ENCODE data around the gene R3HDM1. TPM values are rescaled to one million over a fixed set of nuclear protein-coding genes. Genes with fewer than 3 reads are reported as not detected.
"Not testable (repeated sequence)": the region's sequence is repeated elsewhere in the genome, so short reads cannot be mapped to it uniquely, and the experiment has no call there.

Gene R3HDM1
- total and polyA plus RNA-seq, 5 experiments from 2014 or later = 12.5 to 50.7 (median 26.2) TPM

GRCh38 chr2:135698838-135699237 lies 167.6 kb downstream of the R3HDM1 start:
- ATAC-seq = no peak
- Mint-ChIP-seq H3K27ac (no peak overlapping the region), H3K4me1 (peaks cover 5 to 15% (median 12%) of the 10 kb centered on the region in 4 donors)

DNA sequence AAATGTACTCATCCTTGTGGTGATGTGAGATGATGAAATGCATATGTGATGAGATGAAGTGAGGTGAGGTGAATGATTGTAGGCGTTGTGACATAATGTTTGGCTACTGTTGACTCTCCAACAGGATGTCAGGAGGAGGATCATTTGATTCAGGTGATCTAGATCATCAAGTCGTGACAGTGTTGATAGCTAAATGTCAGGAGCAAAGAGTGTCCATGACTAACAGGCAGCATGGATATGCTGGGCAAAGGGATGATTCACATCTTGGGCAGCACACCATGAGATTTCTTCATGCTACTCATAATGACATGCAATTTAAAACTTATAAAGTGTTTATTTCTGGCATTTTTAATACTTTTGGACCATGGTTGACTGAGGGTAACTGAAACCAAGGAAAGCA lies 170.2 kb downstream of the R3HDM1 start:
- DNase-seq (no peak), ATAC-seq (no peak)
- no peaks in the 10 kb centered on the region for H3K27me3 Mint-ChIP-seq
- POLR2A ChIA-PET = no interaction called here
- H3K27ac Mint-ChIP-seq = peak overlapping the region in 1 of 10 donors; percentile 25
- peaks cover 0 to 12% (median 0%) of the 10 kb centered on the region in 3 donors for H3K36me3 Mint-ChIP-seq
- H3K4me1 Mint-ChIP-seq = no peaks in the 10 kb centered on the region
- H3K4me3 Mint-ChIP-seq = no peak overlapping the region
- H3K9me3 Mint-ChIP-seq = no peaks in the 10 kb centered on the region

More at GRCh38 chr2:135698838-135699237, 167.6 kb downstream of the R3HDM1 start:
- Mint-ChIP-seq H3K9me3 (no peaks in the 10 kb centered on the region), H3K4me3 (no peak overlapping the region), H3K27me3 (no peaks in the 10 kb centered on the region), H3K36me3 (peaks cover 10 to 30% (median 13%) of the 10 kb centered on the region in 3 donors)
- POLR2A ChIA-PET = no interaction called here
- DNase-seq = no peak

GRCh38 chr2:135703300-135703699 lies 172.0 kb downstream of the R3HDM1 start:
- DNase-seq (no peak), ATAC-seq (no peak)
- H3K27me3 Mint-ChIP-seq = no peaks in the 10 kb centered on the region
- H3K4me1 Mint-ChIP-seq = no peaks in the 10 kb centered on the region
- H3K36me3 Mint-ChIP-seq = peaks cover 0 to 5% (median 0%) of the 10 kb centered on the region in 3 donors
- H3K9me3 Mint-ChIP-seq = no peaks in the 10 kb centered on the region
- H3K4me3 Mint-ChIP-seq = no peak overlapping the region
- no peak overlapping the region for H3K27ac Mint-ChIP-seq
- POLR2A ChIA-PET = interaction anchor here (0.6 kb wide), 1 partner anchor 555 kb away, joined by 5 read pairs; no protein-coding TSS in a partner anchor

- ATAC-seq, H3K4me3 Mint-ChIP-seq, H3K4me1 Mint-ChIP-seq, DNase-seq, POLR2A ChIA-PET, H3K9me3 Mint-ChIP-seq, H3K27ac Mint-ChIP-seq, H3K27me3 Mint-ChIP-seq, H3K36me3 Mint-ChIP-seq: not testable (repeated sequence)
These were observed 172.8 kb downstream of the R3HDM1 start for GRCh38 chr2:135704075-135704474.

- no peak overlapping the region for H3K27ac Mint-ChIP-seq
- H3K4me3 Mint-ChIP-seq = no peak overlapping the region
- no peaks in the 10 kb centered on the region for H3K9me3 Mint-ChIP-seq
- no peaks in the 10 kb centered on the region for H3K27me3 Mint-ChIP-seq
- POLR2A ChIA-PET = interaction anchor here (0.6 kb wide), 1 partner anchor 94 kb away, joined by 5 read pairs; no protein-coding TSS in a partner anchor
- ATAC-seq (no peak), DNase-seq (no peak)
- peaks cover 0 to 5% (median 1%) of the 10 kb centered on the region in 4 donors for H3K4me1 Mint-ChIP-seq
- peaks cover 0 to 16% (median 5%) of the 10 kb centered on the region in 3 donors for H3K36me3 Mint-ChIP-seq
These were observed 176.9 kb downstream of the R3HDM1 start for GRCh38 chr2:135708159-135708558.

- ATAC-seq (peak; percentile 62 to 64), DNase-seq (peak; percentile 52 to 83 (median 72))
- peaks cover 0 to 5% (median 1%) of the 10 kb centered on the region in 4 donors for H3K4me1 Mint-ChIP-seq
- no peaks in the 10 kb centered on the region for H3K27me3 Mint-ChIP-seq
- H3K36me3 Mint-ChIP-seq = peaks cover 2 to 30% (median 5%) of the 10 kb centered on the region in 3 donors
- H3K27ac Mint-ChIP-seq = peak overlapping the region in 3 of 10 donors; percentile 0 to 16 (median 14)
- no peaks in the 10 kb centered on the region for H3K9me3 Mint-ChIP-seq
- POLR2A ChIA-PET = interaction anchor here (0.9 to 1.5 kb wide), 5 partner anchors 31 to 706 kb away, joined by 3 to 6 read pairs (median 4); partner anchors contain the start of genes R3HDM1 and UBXN4
- H3K4me3 Mint-ChIP-seq = no peak overlapping the region
These were observed 178.7 kb downstream of the R3HDM1 start for GRCh38 chr2:135709992-135710391.

GRCh38 chr2:135715086-135715485 lies 183.8 kb downstream of the R3HDM1 start:
- not testable (repeated sequence) for H3K27ac Mint-ChIP-seq
- H3K36me3 Mint-ChIP-seq = peaks cover under 1 to 54% (median 8%) of the 10 kb centered on the region in 3 donors

DNA sequence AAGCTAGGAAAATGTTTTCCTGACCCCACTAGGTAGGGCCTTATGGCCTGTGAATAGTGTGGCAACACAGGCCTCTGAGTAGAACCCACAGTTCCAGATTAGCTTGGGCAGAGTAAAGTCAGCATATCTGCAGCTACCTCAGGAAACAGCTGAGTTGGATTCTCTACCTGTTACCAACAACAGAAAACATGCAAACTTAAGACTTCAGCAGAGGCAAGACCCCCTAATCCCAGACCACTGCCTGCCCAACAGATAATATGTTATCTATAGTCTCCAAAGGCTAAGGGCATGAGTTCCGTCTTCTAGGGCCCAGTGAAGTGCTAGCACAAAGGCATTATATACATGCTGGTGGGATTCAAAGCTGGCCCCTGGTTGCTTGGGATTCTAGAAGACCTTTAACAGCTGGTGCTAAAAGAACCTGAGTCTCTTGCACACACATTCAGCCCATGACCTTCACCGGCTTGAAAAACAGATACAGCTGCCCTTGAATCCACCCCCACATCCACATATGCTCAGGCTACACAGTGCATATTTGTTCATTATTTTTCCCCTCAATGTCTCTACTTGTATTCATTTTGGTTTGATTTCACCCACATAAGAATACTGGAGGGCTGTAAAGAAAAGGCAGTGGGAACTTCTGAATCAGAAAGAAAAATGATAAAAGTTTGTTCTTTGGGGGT lies 196.9 kb downstream of the R3HDM1 start:
- Mint-ChIP-seq H3K27me3 (no peaks in the 10 kb centered on the region), H3K4me3 (no peak overlapping the region), H3K36me3 (peaks cover 0 to 24% (median 6%) of the 10 kb centered on the region in 3 donors), H3K9me3 (peaks cover 0 to 1% (median 0%) of the 10 kb centered on the region in 9 donors), H3K27ac (peak overlapping the region in 3 of 10 donors; percentile 45 to 59 (median 56)), H3K4me1 (peaks cover 5 to 9% (median 9%) of the 10 kb centered on the region in 4 donors)
- ATAC-seq (no peak), DNase-seq (no peak)
- POLR2A ChIA-PET = no interaction called here

More at GRCh38 chr2:135715086-135715485, 183.8 kb downstream of the R3HDM1 start:
- DNase-seq, H3K9me3 Mint-ChIP-seq, H3K4me1 Mint-ChIP-seq, H3K27me3 Mint-ChIP-seq, H3K4me3 Mint-ChIP-seq, POLR2A ChIA-PET, ATAC-seq: not testable (repeated sequence)

GRCh38 chr2:135732561-135732960 lies 201.3 kb downstream of the R3HDM1 start:
- no peaks in the 10 kb centered on the region for H3K36me3 Mint-ChIP-seq
- peak overlapping the region; percentile 64 to 93 (median 84) for H3K27ac Mint-ChIP-seq
- H3K4me1 Mint-ChIP-seq = peaks cover 17 to 32% (median 25%) of the 10 kb centered on the region in 4 donors
- no peaks in the 10 kb centered on the region for H3K9me3 Mint-ChIP-seq
- POLR2A ChIA-PET = interaction anchor here (2.1 kb wide), 1 partner anchor 9 kb away, joined by 9 read pairs; the partner anchor contains the start of gene UBXN4
- ATAC-seq (peak; percentile 57 to 76), DNase-seq (peak in 2 of 10 donors; percentile 25 to 38)
- H3K4me3 Mint-ChIP-seq = peak overlapping the region; percentile 2 to 75 (median 58)
- H3K27me3 Mint-ChIP-seq = no peaks in the 10 kb centered on the region

GRCh38 chr2:135733045-135733444 lies 201.8 kb downstream of the R3HDM1 start:
- Mint-ChIP-seq H3K36me3 (no peaks in the 10 kb centered on the region), H3K4me1 (peaks cover 17 to 32% (median 25%) of the 10 kb centered on the region in 4 donors), H3K27me3 (no peaks in the 10 kb centered on the region), H3K9me3 (no peaks in the 10 kb centered on the region), H3K4me3 (peak overlapping the region; percentile 34 to 75 (median 54)), H3K27ac (peak overlapping the region; percentile 30 to 93 (median 84))
- DNase-seq (peak in 3 of 10 donors; percentile 35 to 53 (median 41)), ATAC-seq (peak; percentile 78 to 82)
- POLR2A ChIA-PET = interaction anchor here (2.1 kb wide), 1 partner anchor 8 kb away, joined by 9 read pairs; the partner anchor contains the start of gene UBXN4

DNA sequence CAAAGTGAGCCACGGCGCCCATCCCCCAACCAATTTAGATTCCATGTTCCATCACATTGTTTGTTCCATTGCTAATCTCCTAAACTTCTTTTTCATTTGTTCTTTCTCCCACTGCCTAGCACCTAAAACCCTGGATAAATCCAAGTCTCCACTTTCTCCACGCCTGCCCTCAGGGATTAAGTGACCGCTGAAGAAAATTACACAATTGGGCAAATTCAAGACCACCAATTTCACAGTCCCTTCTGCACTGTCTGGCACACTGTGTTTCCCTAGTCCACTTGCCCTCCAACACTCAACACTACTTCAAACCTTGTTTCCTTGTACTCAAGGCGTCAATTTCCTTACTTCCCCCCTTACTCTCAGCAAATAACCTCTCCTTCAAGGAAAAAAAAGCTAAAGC lies 205.3 kb downstream of the R3HDM1 start:
- POLR2A ChIA-PET = no interaction called here
- no peak for DNase-seq
- H3K4me1 Mint-ChIP-seq = peaks cover 17 to 36% (median 29%) of the 10 kb centered on the region in 4 donors
- H3K27ac Mint-ChIP-seq = peak overlapping the region in 7 of 10 donors; percentile 27 to 77 (median 61)
- no peak for ATAC-seq
- H3K9me3 Mint-ChIP-seq = peaks cover 0 to 4% (median 0%) of the 10 kb centered on the region in 9 donors
- peak overlapping the region in 1 of 10 donors; percentile 24 for H3K4me3 Mint-ChIP-seq
- no peaks in the 10 kb centered on the region for H3K36me3 Mint-ChIP-seq
- no peaks in the 10 kb centered on the region for H3K27me3 Mint-ChIP-seq

- Mint-ChIP-seq H3K27me3 (no peaks in the 10 kb centered on the region), H3K27ac (no peak overlapping the region), H3K36me3 (peaks cover 0 to 2% (median under 1%) of the 10 kb centered on the region in 3 donors), H3K9me3 (peaks cover 0 to 4% (median 0%) of the 10 kb centered on the region in 9 donors), H3K4me1 (peaks cover 19 to 34% (median 28%) of the 10 kb centered on the region in 4 donors), H3K4me3 (no peak overlapping the region)
- POLR2A ChIA-PET = interaction anchor here (1.5 kb wide), 1 partner anchor 136 kb away, joined by 5 read pairs; the partner anchor contains the start of gene MCM6
- no peak for ATAC-seq
- no peak for DNase-seq
These were observed 208.9 kb downstream of the R3HDM1 start for GRCh38 chr2:135740206-135740605.

- no peak for ATAC-seq
- Mint-ChIP-seq H3K4me1 (peaks cover 20 to 39% (median 34%) of the 10 kb centered on the region in 4 donors), H3K4me3 (peak overlapping the region in 4 of 10 donors; percentile 97 to 99 (median 98)), H3K27ac (peak overlapping the region in 8 of 10 donors; percentile 63 to 98 (median 96)), H3K27me3 (no peaks in the 10 kb centered on the region), H3K36me3 (peaks cover 0 to 7% (median 2%) of the 10 kb centered on the region in 3 donors), H3K9me3 (peaks cover 0 to 4% (median 0%) of the 10 kb centered on the region in 9 donors)
- no peak for DNase-seq
- POLR2A ChIA-PET = interaction anchor here (0.5 to 1.5 kb wide), 12 partner anchors 9 to 823 kb away, joined by 3 to 9 read pairs (median 4); partner anchors contain the start of genes CCNT2, MCM6 and ZRANB3
These were observed 209.7 kb downstream of the R3HDM1 start for GRCh38 chr2:135741043-135741394.

Measured in naive thymus-derived CD8-positive, alpha-beta T cell (primary cell).